Measurements from ENCODE around the gene RALGAPB.
A peak's percentile ranks its signal among the peaks of the same experiment; 100 is the strongest.
"Not testable (repeated sequence)": the region's sequence is repeated elsewhere in the genome, so short reads cannot be mapped to it uniquely, and the experiment has no call there.

RALGAPB gene

DNA sequence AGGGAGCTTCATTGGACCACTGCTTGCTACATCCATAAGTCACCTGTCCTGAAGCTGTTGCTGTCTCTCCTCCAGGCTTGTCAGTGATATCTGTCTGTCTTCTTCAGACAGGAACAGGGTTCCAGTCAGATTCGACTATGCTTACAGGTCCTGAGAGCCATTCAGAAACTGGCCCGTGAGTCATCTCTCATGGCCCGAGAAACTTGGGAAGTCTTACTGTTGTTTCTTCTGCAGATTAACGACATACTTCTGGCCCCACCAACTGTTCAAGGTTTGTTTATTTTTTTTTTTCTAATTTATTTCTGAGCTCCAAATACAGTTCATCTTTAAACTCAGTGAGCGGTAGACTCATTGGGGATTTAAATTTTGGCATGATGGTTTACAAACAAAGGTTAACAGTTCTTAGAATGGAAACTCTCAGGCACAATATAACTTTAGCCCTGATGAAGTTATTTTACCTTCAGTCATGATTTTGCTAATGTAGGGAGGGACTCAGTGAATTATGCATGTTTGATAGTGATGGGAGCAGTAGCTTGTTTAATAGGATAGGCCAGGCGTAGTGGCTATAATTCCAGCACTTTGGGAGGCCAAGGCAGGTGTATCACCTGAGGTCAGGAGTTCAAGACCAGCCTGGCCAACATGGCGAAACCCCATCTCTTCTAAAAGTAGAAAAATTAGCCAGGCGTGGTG is 24.7 kb downstream of the RALGAPB start:
- DNase-seq (ENCODE audit: low read depth in 2 of 2), result no peak

DNA sequence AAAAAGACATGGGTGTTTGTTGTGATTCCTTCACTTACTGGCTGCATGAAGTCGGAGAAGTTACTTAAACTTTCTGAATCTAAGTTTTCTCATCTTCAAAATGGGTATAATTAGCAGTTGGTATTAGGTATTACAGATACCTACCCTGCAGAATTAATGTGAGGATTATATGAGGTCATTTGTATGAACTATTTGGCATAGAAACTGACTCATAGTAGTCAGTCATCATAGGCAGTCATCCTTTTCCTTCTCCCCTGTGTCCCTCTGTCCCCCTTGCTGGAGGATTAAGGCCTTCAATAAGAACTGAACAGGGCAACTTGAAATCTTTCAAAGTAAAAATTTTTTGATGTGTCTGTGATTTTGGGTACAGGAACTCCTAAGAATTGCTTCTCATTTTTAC is 26.3 kb downstream of the RALGAPB start:
- DNase-seq (ENCODE audit: low read depth in 2 of 2), result no peak

DNA sequence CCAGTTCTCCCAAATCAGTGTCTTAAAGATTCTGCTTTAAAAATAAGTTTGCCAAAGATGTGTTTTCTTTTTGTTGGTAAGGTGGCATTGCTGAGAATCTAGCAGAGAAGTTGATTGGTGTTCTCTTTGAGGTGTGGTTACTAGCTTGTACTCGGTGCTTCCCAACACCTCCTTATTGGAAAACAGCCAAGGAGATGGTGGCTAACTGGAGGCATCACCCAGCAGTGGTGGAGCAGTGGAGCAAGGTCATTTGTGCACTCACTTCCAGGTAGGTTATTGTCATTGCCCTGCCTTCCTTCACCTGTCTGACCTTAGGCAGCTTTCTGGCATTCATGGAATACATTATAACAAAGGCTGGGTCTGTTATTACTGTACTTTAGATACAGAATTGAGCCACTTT is 26.7 kb downstream of the RALGAPB start:
- no peak for DNase-seq (ENCODE audit: low read depth in 2 of 2)

DNA sequence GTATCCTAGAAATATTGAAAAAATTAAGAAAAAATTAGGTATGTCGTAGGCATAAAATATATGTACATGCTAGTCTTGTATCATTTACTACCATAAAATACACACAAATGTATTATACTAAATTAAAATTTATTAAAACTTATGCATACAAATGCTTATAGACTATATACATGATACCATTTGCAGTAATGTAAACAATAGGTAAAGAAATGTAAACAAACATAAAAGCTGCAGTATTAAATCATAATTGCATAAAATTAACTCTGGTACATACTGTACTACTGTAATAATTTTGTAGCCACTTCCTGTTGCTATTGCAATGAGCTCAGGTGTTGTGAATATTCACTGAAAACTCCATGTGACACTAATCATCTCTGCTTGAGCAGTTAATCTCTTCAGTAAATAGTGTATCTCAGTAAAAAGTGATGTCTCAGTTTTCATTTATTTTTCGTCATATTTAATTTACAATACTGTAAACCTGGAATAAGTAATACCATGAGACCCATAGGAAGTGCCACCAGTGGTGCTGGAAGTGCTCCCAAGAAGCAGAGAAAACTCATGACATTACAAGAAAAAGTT is 29.3 kb downstream of the RALGAPB start:
- no peak for DNase-seq (ENCODE audit: low read depth in 2 of 2)

DNA sequence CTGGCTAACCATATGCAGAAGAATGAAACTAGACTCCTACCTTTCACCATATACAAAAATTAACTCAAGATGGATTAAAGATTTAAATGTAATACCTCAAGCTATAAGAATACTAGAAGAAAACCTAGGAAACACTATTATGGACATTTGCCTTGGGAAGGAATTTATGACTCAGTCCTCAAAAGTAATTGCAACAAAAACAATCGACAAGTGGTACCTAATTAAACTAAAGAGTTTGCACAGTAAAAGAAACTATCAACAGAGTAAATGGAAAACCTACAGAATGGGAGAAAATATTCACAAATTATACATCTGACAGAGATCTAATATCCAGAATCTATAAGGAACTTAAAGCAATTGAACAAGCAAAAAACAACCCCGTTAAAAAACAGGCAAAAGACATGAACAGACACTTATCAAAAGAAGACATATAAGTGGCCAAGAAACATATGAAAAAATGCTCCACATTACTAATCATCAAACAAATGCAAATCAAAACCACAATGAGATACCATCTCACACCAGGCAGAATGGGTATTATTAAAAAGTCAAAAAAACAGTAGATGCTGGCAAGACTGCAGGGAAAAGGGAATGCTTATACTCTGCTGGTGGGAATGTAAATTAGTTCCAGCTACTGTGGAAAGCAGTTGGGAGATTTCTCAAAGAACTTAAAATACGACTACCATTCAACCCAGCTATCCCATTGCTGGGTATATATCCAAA is 31.9 kb downstream of the RALGAPB start:
- DNase-seq (ENCODE audit: low read depth in 2 of 2), result no peak

DNA sequence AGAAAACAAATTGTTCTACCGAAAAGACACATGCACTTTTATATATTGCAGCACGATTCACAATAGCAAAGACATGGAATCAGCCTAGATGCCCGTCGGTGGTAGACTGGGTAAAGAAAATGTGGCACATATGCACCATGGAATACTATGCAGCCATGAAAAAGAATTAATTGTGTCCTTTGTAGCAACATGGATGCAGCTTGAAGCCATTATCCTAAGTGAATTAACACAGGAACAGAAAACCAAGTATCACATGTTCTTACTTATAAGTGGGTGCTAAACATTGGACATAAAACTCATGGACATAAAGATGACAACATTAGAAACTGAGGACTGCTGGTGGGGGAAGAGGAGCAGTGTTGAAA is 32.4 kb downstream of the RALGAPB start:
- DNase-seq (ENCODE audit: low read depth in 2 of 2), result no peak

DNA sequence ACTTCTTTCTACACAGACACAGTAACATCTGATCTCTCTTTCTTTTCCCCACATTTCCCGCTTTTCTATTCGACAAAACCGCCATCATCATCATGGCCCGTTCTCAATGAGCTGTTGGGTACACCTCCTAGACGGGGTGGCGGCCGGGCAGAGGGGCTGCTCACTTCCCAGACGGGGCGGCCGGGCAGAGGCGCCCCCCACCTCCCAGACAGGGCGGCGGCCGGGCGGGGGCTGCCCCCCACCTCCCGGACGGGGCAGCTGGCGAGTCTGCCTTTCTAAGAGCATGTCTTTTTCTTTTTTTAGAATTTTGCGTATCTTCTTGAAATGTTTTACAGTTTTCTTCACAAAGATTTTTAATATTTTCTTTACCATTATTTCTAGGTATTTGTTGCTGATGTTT is 39.1 kb downstream of the RALGAPB start:
- DNase-seq (ENCODE audit: low read depth in 2 of 2), result not testable (repeated sequence)

DNA sequence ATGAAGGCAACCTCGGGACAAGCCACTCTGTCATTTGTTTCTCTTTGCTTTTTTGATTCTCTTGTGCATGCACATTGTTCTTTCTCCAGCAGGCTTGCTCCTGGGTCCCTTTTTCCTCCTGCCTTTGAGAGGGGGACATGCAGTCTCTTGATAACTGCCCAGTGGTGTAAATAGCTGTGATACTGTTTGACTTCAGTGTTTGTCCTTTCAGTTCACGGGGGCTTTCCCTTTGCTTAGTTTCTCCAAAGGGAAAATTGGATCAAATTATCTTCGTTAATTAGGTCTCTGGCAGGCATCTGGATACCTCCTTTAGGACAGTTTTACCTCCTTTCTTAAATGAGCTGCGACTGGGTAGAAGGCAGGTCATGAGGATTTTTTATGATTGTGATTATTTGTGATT is 41.5 kb downstream of the RALGAPB start:
- DNase-seq (ENCODE audit: low read depth in 2 of 2), result no peak

DNA sequence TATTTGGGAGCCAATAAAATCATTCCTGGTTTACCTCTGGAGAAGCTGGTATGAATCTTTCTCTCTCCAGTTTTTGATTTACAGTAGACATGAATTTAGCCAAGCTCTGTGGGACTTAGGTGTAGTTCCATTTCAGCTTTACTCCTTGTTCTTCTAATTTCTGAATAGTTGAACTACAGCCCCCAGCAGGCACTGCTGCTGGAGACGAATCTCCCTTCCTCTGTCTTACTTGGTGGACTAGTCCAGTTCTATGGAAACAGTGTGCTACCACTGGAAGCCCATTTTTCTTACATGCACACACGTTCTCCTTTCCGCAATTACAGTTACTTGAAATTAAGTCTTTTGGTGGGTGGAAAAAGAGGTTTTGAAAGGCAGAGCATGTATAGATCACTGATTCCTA is 42.3 kb downstream of the RALGAPB start:
- no peak for DNase-seq (ENCODE audit: low read depth in 2 of 2)

DNA sequence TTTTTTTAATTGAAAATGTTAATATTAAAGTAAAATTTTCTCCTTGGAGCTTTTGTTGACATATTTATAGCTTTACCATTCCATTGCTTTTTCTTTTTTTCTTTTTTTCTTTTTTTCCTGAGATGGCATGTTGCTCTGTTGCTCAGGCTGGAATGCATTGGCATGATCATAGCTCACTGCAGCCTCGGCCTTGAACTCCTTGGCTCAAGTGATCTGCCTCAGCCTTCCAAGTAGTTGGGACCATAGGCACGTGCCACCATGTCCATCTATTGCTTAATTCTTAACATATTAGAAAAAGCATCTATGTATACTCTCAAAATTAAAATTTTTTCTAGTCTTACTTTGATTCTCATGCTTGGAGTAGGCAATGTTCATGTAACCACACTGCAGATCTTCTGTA is 43.0 kb downstream of the RALGAPB start:
- DNase-seq (ENCODE audit: low read depth in 2 of 2), result no peak

DNA sequence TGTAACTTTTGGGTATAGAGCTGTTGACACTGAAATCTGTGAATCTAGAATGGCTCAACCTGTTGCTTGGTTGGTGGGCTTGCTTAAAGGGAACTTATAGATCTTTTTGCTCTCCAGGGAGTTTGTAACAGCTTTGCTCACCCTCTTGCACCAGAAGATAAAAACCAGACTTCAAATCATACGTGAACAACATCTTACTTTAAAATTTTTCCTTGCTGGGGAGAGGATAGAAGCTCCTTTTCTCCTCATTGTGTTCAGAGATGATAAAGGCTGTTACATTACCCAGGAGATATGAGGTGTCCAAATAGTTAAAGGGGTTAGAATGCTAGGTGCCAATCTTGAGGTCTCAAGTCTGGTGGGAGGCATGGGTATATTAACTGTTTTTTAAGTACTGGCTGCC is 46.8 kb downstream of the RALGAPB start:
- no peak for DNase-seq (ENCODE audit: low read depth in 2 of 2)

DNA sequence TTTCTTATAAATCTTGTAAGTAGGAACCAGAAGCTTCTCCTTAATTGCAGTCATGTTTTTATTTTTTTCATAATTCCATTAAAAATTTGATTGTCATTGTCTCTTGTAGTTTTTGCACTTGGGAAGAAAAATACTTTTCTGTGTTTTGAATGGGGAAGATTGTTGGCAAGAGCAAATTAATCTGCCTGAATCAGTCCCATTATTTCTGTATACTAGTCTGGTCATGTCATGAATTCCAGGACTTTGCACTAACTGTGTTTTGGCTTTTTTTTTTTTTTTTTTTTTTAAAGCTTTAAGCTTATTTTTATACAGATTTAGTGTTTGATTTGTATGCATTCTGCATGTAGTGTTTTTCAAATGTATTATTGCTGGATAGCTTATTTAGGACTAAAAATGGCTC is 47.6 kb downstream of the RALGAPB start:
- DNase-seq (ENCODE audit: low read depth in 2 of 2), result no peak

DNA sequence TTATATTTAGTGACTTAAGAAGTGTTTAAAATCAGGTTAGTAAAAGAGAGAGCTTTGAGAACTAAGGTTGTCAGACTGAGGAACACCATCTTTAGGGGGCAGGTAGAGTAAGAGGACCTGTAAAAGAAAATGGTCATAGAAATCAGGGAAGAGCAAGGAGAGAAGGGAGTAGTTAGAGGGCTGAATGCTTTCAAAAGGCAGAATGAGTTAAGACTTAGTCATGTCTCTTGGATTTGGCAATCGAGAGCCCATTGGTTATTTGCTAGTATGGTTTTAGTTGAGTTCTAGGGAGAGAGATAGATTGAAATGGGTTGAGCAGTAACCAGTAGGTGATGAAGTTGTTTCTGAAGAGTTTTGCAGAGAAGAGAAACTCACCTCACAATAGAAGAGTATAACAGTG is 51.1 kb downstream of the RALGAPB start:
- no peak for DNase-seq (ENCODE audit: low read depth in 2 of 2)

DNA sequence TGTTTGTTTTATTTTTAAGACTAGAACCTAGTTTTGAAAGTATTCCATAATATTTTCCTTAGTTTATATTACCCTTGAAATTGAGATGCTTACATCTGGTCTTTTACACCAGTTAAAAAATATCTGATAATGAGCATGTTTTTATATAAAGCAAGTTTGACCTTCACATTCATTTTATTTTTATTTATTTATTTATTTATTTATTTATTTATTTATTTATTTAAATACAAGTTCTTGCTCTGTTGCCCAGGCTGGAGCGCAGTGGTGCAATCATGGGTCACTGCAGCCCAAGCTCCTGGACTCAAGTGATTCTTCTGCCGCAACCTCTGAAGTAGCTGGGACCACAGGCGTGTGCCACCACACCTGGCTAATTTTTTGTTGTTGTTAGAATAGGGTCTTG is 55.5 kb downstream of the RALGAPB start:
- no peak for DNase-seq (ENCODE audit: low read depth in 2 of 2)

DNA sequence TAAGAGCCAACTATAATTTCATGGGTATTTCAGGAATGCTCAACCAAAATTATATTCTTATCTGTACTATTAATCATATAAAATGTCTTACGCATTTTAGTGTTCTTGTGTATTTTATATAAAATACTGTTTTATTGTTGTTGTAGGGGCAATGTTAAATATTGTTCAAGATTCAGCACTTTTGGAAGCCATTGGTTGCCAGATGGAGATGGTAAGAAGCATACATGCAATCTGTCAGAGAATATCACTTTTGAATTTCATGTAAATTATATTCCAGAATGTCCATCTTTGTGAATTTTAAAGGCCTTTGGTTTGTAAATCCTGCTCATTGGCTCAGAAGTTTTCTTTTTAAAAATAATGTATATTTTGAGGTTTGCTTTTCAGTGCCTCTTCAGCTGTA is 58.4 kb downstream of the RALGAPB start:
- DNase-seq (ENCODE audit: low read depth in 2 of 2), result no peak

DNA sequence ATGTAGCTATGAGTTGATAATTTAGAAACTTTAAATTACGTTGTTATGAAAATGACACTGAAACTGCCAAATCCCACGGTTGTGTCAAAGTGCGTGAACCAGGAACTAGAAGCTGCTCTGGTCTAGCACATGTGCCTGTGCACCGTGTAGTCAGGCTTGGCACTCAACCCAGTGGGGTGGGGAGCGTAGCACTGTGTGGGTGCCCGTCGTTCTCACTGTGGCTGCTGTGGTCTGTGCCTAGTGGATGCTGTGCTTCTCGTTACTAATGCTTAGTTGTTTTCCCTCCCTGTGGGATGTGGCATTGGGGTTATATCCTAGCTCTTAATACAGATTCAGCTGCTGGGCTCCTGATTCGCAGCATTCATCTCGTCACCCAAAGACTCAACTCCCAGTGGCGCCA is 62.1 kb downstream of the RALGAPB start:
- DNase-seq (ENCODE audit: low read depth in 2 of 2), result peak in 1 of 2 donors; percentile 3

DNA sequence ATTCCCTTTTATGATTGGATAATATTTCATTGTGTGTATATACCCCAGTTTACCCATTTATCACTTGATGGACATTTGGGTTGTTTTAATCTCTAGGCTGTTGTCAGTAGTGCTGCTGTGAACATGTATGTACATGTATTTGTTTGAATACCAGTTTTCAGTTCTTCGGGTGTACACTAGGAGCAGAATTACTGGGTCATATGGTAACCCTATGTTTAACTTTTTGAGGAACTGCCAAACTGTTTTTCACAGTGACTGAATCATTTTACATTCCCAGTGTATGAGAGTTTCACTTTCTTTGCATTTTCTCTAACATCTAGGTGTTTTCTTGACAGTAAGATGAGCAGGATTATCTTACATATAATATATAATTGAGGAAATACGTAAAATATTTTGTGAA is 63.7 kb downstream of the RALGAPB start:
- DNase-seq (ENCODE audit: low read depth in 2 of 2), result no peak

DNA sequence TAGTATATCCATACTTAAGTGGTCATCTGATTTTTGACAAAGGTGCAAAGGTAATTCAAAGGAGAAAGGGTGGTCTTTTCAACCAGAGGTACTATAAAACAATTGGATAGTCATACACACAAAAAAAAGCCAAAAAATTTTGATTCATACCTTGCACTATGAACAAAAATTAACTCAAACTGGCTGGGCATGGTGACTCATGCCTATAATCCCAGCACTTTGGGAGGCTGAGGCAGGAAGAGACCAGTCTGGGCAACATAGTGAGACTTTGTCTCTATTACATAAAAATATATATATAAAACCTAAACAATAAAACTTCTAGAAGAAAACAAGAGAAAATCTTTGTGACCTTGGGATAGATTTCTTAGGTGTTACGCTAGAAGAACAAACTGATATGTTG is 64.5 kb downstream of the RALGAPB start:
- DNase-seq (ENCODE audit: low read depth in 2 of 2), result no peak

DNA sequence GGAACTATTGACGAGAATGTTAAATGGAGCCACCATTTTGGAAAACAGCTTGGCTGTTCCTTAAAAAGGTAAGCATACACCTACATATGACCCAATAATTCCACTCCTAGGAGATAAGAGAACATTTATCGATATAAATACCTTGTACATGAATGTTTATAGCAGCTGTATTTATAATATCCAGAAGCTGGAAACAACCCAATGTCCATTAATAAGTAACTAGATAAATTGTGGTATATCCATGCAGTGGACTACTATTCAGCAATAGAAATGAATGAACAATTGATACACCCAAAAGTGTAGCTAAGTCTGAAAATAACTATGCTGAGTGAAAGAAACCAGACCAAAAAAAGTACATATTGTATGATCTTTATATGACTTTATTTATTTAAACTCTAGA is 66.1 kb downstream of the RALGAPB start:
- no peak for DNase-seq (ENCODE audit: low read depth in 2 of 2)

DNA sequence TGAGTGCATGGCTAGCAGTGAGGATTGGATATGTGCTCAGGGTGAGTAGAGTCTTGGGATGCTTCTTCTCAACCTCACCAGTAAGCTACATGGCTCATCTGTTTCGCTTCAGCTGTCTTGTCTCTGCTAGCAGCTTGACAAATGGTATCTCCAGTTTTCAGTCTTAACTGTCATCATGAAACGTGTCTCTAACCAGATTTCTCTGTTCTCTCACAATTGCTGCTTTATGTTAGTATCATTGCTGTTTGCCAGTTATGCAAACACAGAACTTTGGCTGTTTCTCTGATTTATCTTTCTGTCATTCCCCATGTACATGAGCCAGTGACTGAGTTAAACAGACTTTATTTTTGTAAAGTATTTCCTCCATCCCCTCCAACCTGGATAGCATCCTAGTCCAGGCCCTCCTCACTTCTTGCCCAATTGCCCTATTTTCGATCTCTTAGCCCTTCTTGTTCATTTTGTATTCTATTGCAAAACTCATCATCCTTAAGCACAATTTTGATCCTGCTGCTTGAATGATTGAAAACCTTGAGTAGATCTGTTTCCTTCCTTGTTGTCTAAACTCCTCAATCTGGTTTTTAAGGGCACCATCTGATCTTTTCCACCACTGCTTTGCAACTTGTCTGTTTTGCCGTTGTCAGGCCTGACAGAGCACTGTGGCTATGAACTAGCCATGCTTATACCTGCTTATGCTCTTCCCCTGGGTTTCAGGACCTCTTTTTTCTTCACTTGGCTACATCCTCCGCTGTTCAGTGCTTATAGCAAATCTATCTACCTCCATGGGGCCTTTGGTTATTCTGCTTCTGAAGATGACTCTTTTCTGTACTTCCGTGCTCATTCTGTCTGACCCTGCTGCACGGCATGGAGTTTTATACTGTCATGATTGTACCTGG is 70.6 kb downstream of the RALGAPB start:
- DNase-seq (ENCODE audit: low read depth in 2 of 2), result no peak

DNA sequence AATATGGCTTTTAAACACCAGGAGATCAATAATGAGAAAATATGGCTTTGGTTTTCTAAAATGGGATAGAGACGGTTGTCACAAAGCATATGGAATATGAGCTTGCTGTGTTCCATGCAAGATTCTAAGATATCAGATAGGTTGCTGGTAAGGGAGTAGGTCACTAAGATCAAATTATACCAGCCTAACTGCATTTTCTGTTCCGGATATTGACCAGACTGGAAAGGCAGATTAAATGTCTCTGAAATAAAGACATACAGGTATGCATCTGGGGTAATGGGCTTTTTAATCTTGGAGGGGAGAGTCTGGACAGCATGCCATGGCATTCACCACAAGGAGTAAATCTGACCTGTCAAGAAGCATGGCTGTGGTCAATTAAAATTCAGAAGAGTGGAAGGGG is 73.1 kb downstream of the RALGAPB start:
- no peak for DNase-seq (ENCODE audit: low read depth in 2 of 2)

DNA sequence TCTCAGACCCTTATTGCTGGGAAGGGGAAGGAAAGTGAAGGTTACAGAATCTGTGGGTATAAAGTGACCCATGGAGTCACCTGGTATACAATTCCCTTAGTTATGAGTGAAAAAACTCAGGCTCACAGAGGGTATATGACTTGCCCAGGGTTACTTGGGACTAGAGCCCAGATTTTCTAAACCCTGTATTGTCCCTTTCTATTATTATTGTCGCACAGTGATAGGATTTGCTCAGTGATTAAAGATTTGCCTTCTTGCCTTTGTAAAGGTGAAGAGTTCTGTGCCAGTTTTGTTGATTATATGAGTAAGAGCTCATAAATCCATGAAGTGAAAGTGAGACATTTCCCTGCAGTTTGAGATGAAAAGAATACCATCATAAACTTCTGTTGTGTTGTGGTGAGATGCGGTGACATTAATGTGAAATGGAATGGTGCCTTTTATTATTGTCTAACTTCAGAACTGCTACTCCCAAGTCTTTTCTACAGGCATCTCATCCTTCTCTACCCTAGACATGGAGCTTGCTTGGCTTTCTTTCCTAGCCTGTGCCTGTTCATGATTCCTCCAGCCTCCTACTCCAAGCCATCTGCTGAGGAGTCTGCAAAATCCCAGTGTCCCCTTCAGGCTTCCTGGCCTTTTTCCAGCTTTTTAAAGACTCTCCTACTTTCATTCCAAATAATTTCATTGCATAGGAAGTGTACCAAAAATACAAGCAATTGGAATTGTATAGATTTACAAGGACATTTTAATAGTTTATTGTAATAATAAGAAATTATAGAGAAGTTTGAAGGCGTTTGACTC is 74.8 kb downstream of the RALGAPB start:
- DNase-seq (ENCODE audit: low read depth in 2 of 2), result no peak

Data from activated CD8-positive, alpha-beta memory T cell treated with anti-CD3 and anti-CD28 coated beads for 4 hours (primary cell).